H1 (cell line): ENCODE measurements around the gene NXT1. TPM values are rescaled to one million over a fixed set of nuclear protein-coding genes. Genes with fewer than 3 reads are reported as not detected.

Source experiments
- CTCF ChIA-PET: fragments of 300-600 bp; sonication (Branson Sonifier 250); formaldehyde crosslinking; loops from one replicate; lab custom pipeline; 2021; ENCODE audit not compliant: partially characterized antibody; lab: Charles Lee
- POLR2A ChIA-PET: fragments of 300-600 bp; sonication (Branson Sonifier 250); formaldehyde crosslinking; loops from one replicate; lab custom pipeline; 2021; ENCODE audit warnings: inconsistent platforms; ENCODE audit not compliant: partially characterized antibody; lab: Charles Lee
- DNase-seq, 2 experiments: peaks; one replicate each; pipeline versions ENCODE4 v3.0.0 to v3.0.0-alpha.2; 2010 to 2022; ENCODE audit warnings: low spot score in 2 of 2, low read depth in 1 of 2, mixed read lengths in 1 of 2
- FAIRE-seq: peaks from 2 replicates; lab custom pipeline; 2011; peaks lifted over from hg19 to GRCh38; lab: Jason Lieb, UNC
- H2AFZ ChIP-seq: 2 replicates; pipeline ENCODE4 v1.8.1; 2012; ENCODE audit warnings: low read length, inconsistent platforms
- H2AK5ac ChIP-seq: 2 replicates; pipeline ENCODE4 v1.6.1; 2013; ENCODE audit warnings: low read depth, low read length
- H2BK120ac ChIP-seq: replicated peaks from 2 replicates; pipeline ENCODE3; 2013; ENCODE audit warnings: low read depth, low read length, inconsistent platforms
- H2BK12ac ChIP-seq: 2 replicates; pipeline ENCODE4 v1.6.1; 2013; ENCODE audit warnings: low read depth, low read length
- H2BK15ac ChIP-seq: 2 replicates; pipeline ENCODE4 v1.6.1; 2013; ENCODE audit warnings: low read length
- H2BK20ac ChIP-seq: 2 replicates; pipeline ENCODE4 v1.6.1; 2013; ENCODE audit warnings: low read length
- H2BK5ac ChIP-seq: 2 replicates; pipeline ENCODE4 v1.6.1; 2013; ENCODE audit warnings: low read depth, low read length
- H3K14ac ChIP-seq: 2 replicates; pipeline ENCODE4 v1.6.1; 2013; ENCODE audit warnings: inconsistent platforms; ENCODE audit not compliant: insufficient read length
- H3K18ac ChIP-seq: 2 replicates; pipeline ENCODE4 v1.6.1; 2013; ENCODE audit warnings: low read length; ENCODE audit errors: extremely low read depth
- H3K23ac ChIP-seq: 2 replicates; pipeline ENCODE4 v1.6.1; 2013; ENCODE audit warnings: inconsistent platforms; ENCODE audit not compliant: insufficient read length
- H3K23me2 ChIP-seq: 2 replicates; pipeline ENCODE4 v1.6.1; 2013; ENCODE audit warnings: low read depth, low read length
- H3K27ac ChIP-seq: 2 replicates; pipeline ENCODE4 v1.6.1; 2011; ENCODE audit warnings: low read depth, low read length, inconsistent platforms
- H3K27me3 ChIP-seq, 4 experiments: replicated peaks in 1 of 4; 1 replicate in 1 of 4; 2 replicates in 3 of 4; pipeline versions ENCODE4 v1.6.1 to v1.8.1; 2011 to 2013; ENCODE audit warnings: low read length in 3 of 4, mild to moderate bottlenecking in 3 of 4, inconsistent platforms in 2 of 4, mixed read lengths in 2 of 4, moderate library complexity in 1 of 4; ENCODE audit not compliant: control insufficient read depth in 3 of 4, insufficient read depth in 3 of 4; ENCODE audit errors: extremely low read depth in 1 of 4
- H3K36me3 ChIP-seq, 4 experiments: 2 replicates each; pipeline versions ENCODE4 v1.6.1 to v1.8.1; 2011 to 2013; ENCODE audit warnings: mild to moderate bottlenecking in 4 of 4, low read length in 3 of 4, moderate library complexity in 2 of 4, control low read depth in 1 of 4, inconsistent platforms in 1 of 4; ENCODE audit not compliant: insufficient read depth in 4 of 4, control insufficient read depth in 2 of 4
- H3K4ac ChIP-seq: replicated peaks from 2 replicates; pipeline ENCODE3; 2013; ENCODE audit warnings: low read length, low read depth, mixed read lengths, inconsistent platforms; ENCODE audit not compliant: insufficient read length
- H3K4me1 ChIP-seq, 4 experiments: replicated peaks in 1 of 4; 1 replicate in 1 of 4; 2 replicates in 3 of 4; pipeline versions ENCODE4 v1.6.1 to v1.8.1; 2011 to 2013; ENCODE audit warnings: low read length in 3 of 4, inconsistent platforms in 2 of 4, mixed read lengths in 1 of 4; ENCODE audit not compliant: insufficient read depth in 4 of 4, control insufficient read depth in 3 of 4
- H3K4me2 ChIP-seq, 2 experiments: 2 replicates each; pipeline versions ENCODE4 v1.6.1 to v1.8.1; 2011 to 2013; ENCODE audit warnings: low read depth in 2 of 2, low read length in 2 of 2, control low read depth in 1 of 2, inconsistent platforms in 1 of 2, mild to moderate bottlenecking in 1 of 2; ENCODE audit not compliant: insufficient read depth in 1 of 2
- H3K4me3 ChIP-seq, 4 experiments: fragments of 200-600, 300-600 bp in 1 of 4; sonication (generic), shearing (Covaris generic), sonication (Bioruptor Twin) in 1 of 4; 2 replicates each; pipeline versions ENCODE4 v1.5.1 to v1.8.1; 2011 to 2016; ENCODE audit warnings: low read length in 4 of 4, low read depth in 3 of 4, control low read depth in 2 of 4, inconsistent platforms in 2 of 4, mild to moderate bottlenecking in 2 of 4, mixed read lengths in 1 of 4, moderate library complexity in 1 of 4; ENCODE audit not compliant: insufficient read depth in 2 of 4; ENCODE audit errors: extremely low read depth in 1 of 4
- H3K56ac ChIP-seq: replicated peaks from 2 replicates; pipeline ENCODE3; 2013; ENCODE audit warnings: low read depth, mild to moderate bottlenecking, mixed read lengths, low read length, inconsistent platforms; ENCODE audit not compliant: insufficient read length
- H3K79me1 ChIP-seq: 2 replicates; pipeline ENCODE4 v1.6.1; 2013; ENCODE audit warnings: low read depth, low read length, control low read depth
- H3K79me2 ChIP-seq, 2 experiments: 2 replicates each; pipeline versions ENCODE4 v1.6.1 to v1.8.1; 2012 to 2013; ENCODE audit warnings: low read length in 2 of 2, mild to moderate bottlenecking in 2 of 2, inconsistent platforms in 1 of 2; ENCODE audit not compliant: insufficient read depth in 2 of 2, control insufficient read depth in 1 of 2
- H3K9ac ChIP-seq, 4 experiments: replicated peaks in 1 of 4; 1 replicate in 1 of 4; 2 replicates in 3 of 4; pipeline versions ENCODE4 v1.6.1 to v1.8.1; 2011 to 2013; ENCODE audit warnings: low read depth in 3 of 4, low read length in 3 of 4, control low read depth in 2 of 4, mild to moderate bottlenecking in 2 of 4, moderate library complexity in 2 of 4, inconsistent platforms in 1 of 4; ENCODE audit errors: extremely low read depth in 1 of 4
- H3K9me3 ChIP-seq, 2 experiments: 2 replicates each; pipeline versions ENCODE4 v1.6.1 to v1.8.1; 2012 to 2013; ENCODE audit warnings: mild to moderate bottlenecking in 2 of 2, moderate library complexity in 2 of 2, control low read depth in 1 of 2, inconsistent platforms in 1 of 2, low read depth in 1 of 2, low read length in 1 of 2, mixed read lengths in 1 of 2; ENCODE audit not compliant: insufficient read depth in 2 of 2
- H4K20me1 ChIP-seq, 2 experiments: replicated peaks in 1 of 2; 2 replicates each; pipeline versions ENCODE3 to v1.8.1; 2011 to 2013; ENCODE audit warnings: inconsistent platforms in 2 of 2, low read length in 2 of 2, mild to moderate bottlenecking in 1 of 2; ENCODE audit not compliant: insufficient read depth in 2 of 2, control insufficient read depth in 1 of 2
- H4K5ac ChIP-seq: 2 replicates; pipeline ENCODE4 v1.6.1; 2013; ENCODE audit warnings: low read length, low read depth, mixed read lengths, inconsistent platforms; ENCODE audit not compliant: insufficient read length
- H4K8ac ChIP-seq: 2 replicates; pipeline ENCODE4 v1.8.0; 2013; ENCODE audit warnings: mild to moderate bottlenecking, moderate library complexity, low read length, inconsistent platforms; ENCODE audit not compliant: insufficient read depth; ENCODE audit errors: extremely low read depth
- H4K91ac ChIP-seq: replicated peaks from 2 replicates; pipeline ENCODE3; 2013; ENCODE audit warnings: low read length, mixed read lengths, inconsistent platforms; ENCODE audit not compliant: insufficient read length
- CBX5 ChIP-seq: fragments of 300-800, 300-1000 bp; sonication (generic); IDR thresholded peaks from 2 replicates; pipeline ENCODE4 v1.7.1; 2016; ENCODE audit warnings: antibody characterized with exemption, low read length, low read depth
- EZH2 ChIP-seq: fragments of 200-600 bp; sonication (generic); IDR thresholded peaks from 2 replicates; pipeline ENCODE4 v1.7.1; 2012; ENCODE audit warnings: low read depth, mild to moderate bottlenecking, moderate library complexity, low read length, inconsistent platforms; ENCODE audit not compliant: severe bottlenecking
- HDAC6 ChIP-seq: IDR thresholded peaks from one replicate; pipeline ENCODE4 v1.7.1; 2012; ENCODE audit warnings: low read depth, mild to moderate bottlenecking, inconsistent platforms, low read length, moderate library complexity
- KDM1A ChIP-seq: fragments of 200-600, 300-600 bp; sonication (generic); IDR thresholded peaks from 2 replicates; pipeline ENCODE4 v1.7.1; 2016; ENCODE audit warnings: mild to moderate bottlenecking, low read length, borderline replicate concordance
- MAFK ChIP-seq: IDR thresholded peaks from 2 replicates; pipeline ENCODE4 v1.6.1; 2012; ENCODE audit warnings: low read depth, mild to moderate bottlenecking, improper control_type of control experiment, low read length
- RAD21 ChIP-seq, 2 experiments: IDR thresholded peaks in 1 of 2; conservative IDR thresholded peaks in 1 of 2; 2 replicates each; pipeline ENCODE4 v1.6.1; 2011; ENCODE audit warnings: low read depth in 2 of 2, low read length in 2 of 2, improper control_type of control experiment in 1 of 2, inconsistent platforms in 1 of 2, mild to moderate bottlenecking in 1 of 2, moderate library complexity in 1 of 2
- RBBP5 ChIP-seq: IDR thresholded peaks from 2 replicates; pipeline ENCODE4 v1.7.1; 2012; ENCODE audit warnings: low read depth, mild to moderate bottlenecking, inconsistent platforms, low read length, moderate library complexity, borderline replicate concordance
- SUZ12 ChIP-seq: fragments of 200-600 bp; sonication (generic); IDR thresholded peaks from 2 replicates; pipeline ENCODE4 v1.6.1; 2012; ENCODE audit warnings: mild to moderate bottlenecking, inconsistent platforms, low read length, moderate library complexity, mixed read lengths
- TCF12 ChIP-seq: IDR thresholded peaks from 2 replicates; pipeline ENCODE4 v1.6.1; 2011; ENCODE audit warnings: low read depth, mild to moderate bottlenecking, low read length
- YY1 ChIP-seq: IDR thresholded peaks from 2 replicates; pipeline ENCODE4 v1.6.1; 2011; ENCODE audit warnings: low read depth, mild to moderate bottlenecking, low read length
- polyA plus RNA-seq, 7 experiments: library from polyadenylated mRNA; depleted of rRNA in 3 of 7; stranded (reverse) in 5 of 7; unstranded in 2 of 7; fragments of >200 nt in 5 of 7; fragments of 200-250 nt in 2 of 7; gene quantifications; 1 replicate in 5 of 7; 2 replicates in 1 of 7; 4 replicates in 1 of 7; pipeline versions ENCODE4 v1.2.1 to v1.2.3, GENCODE V29; 2011 to 2013; ENCODE audit warnings: missing spikeins in 2 of 7, mixed read lengths in 2 of 7
- total RNA-seq: library from RNA; stranded (reverse); fragmentation: NEBNext Ultra II Directional; extraction: Animal tissue kit (Norgen Biotek cat#: 25700); gene quantifications from 2 replicates; pipeline ENCODE4 v1.2.1, GENCODE V29; 2021

Gene NXT1
- total and polyA plus RNA-seq, 2 of the 8 experiments (the other 6 are each of a cell fraction or from before 2014, with no cell fraction given), result 23.1 to 26.5 TPM

- Histone ChIP-seq H2BK12ac (no peak overlapping the region), H4K5ac (no peak overlapping the region), H2BK20ac (no peak overlapping the region), H3K27me3 (no peaks in the 10 kb centered on the region; a peak in 1 of 7 replicates), H3K9ac (no peak overlapping the region), H2BK5ac (no peak overlapping the region), H3K23me2 (no peaks in the 10 kb centered on the region), H3K36me3 (peaks cover 1 to 27% (median 15%) of the 10 kb centered on the region in 4 experiments), H2BK120ac (no peak overlapping the region), H3K27ac (no peak overlapping the region), H3K4me1 (no peaks in the 10 kb centered on the region), H3K4me3 (no peak overlapping the region), H2AFZ (no peak overlapping the region), H3K23ac (no peak overlapping the region), H3K4ac (no peak overlapping the region), H3K9me3 (no peaks in the 10 kb centered on the region), H3K56ac (no peak overlapping the region), H4K8ac (no peak overlapping the region), H2AK5ac (no peak overlapping the region), H3K18ac (no peak overlapping the region), H3K79me1 (peaks cover 6% of the 10 kb centered on the region), H3K14ac (no peak overlapping the region), H3K79me2 (peaks cover 0 to 3% of the 10 kb centered on the region in 2 experiments; a peak in 2 of 4 replicates), H3K4me2 (no peak overlapping the region), H4K91ac (no peak overlapping the region), H4K20me1 (no peaks in the 10 kb centered on the region), H2BK15ac (no peak overlapping the region)
- FAIRE-seq (no peak), DNase-seq (no peak)
- ChIA-PET CTCF (interaction anchor here (1.6 kb wide), 1 partner anchor 24 kb away, joined by 4 read pairs; no protein-coding TSS in a partner anchor), POLR2A (interaction anchor here (1.6 kb wide), 1 partner anchor 11 kb away, joined by 3 read pairs; no protein-coding TSS in a partner anchor)
- no peak for TF ChIP-seq MAFK
- no peak for TF ChIP-seq EZH2
- TF ChIP-seq KDM1A, result no peak
- no peak for TF ChIP-seq YY1
- TF ChIP-seq CBX5, result no peak
- no peak for TF ChIP-seq SUZ12
- TF ChIP-seq RAD21 (IDR thresholded peaks at IDR 0.05 in 1 of 2, conservative IDR thresholded peaks at IDR 0.05 in 1 of 2; ENCODE audit: low read depth in 2 of 2, low read length in 2 of 2), result no peak
- TF ChIP-seq HDAC6, result no peak
- no peak for TF ChIP-seq TCF12
- TF ChIP-seq RBBP5, result no peak
These were observed 31.3 kb downstream of the NXT1 start for GRCh38 chr20:23381876-23382275.
